IMR-90 (cell line): Measurements from ENCODE around the gene NKTR. TPM values are rescaled to one million over a fixed set of nuclear protein-coding genes. Genes with fewer than 3 reads are reported as not detected.

ENCODE experiments used
- ATAC-seq: fragments of 200-7000 bp; cut with Tn5 transposase; 2 replicates; pipeline ENCODE4 v1.9.1; 2020; ENCODE audit warnings: low read depth, mild to moderate bottlenecking, moderate library complexity
- BruUV-seq: library from RNA; stranded (reverse); fragments of 400-500 nt; replicated peaks from 2 replicates; lab custom pipeline; 2021; lab: Mats Ljungman, UMichigan
- CTCF ChIA-PET: fragments of 300-600 bp; formaldehyde crosslinking; extraction: SDS; loops from one replicate; lab custom pipeline; 2021; ENCODE audit warnings: antibody characterized with exemption; lab: Yijun Ruan, JAX
- POLR2A ChIA-PET: fragments of 300-600 bp; sonication (Branson Sonifier 250); formaldehyde crosslinking; loops from one replicate; lab custom pipeline; 2022; ENCODE audit warnings: antibody characterized with exemption; ENCODE audit not compliant: unreplicated experiment; lab: Charles Lee
- DNase-seq: peaks from one replicate; pipeline ENCODE4 v3.0.0; 2013
- H2AFZ ChIP-seq: replicated peaks from 2 replicates; pipeline ENCODE3; 2013; ENCODE audit warnings: low read length, mild to moderate bottlenecking; ENCODE audit not compliant: poor library complexity
- H2AK5ac ChIP-seq: 2 replicates; pipeline ENCODE4 v1.6.1; 2013; ENCODE audit warnings: low read depth, low read length, inconsistent platforms
- H2AK9ac ChIP-seq: replicated peaks from 2 replicates; pipeline ENCODE3; 2013; ENCODE audit warnings: mild to moderate bottlenecking, low read depth, low read length, moderate library complexity; ENCODE audit not compliant: poor library complexity
- H2BK120ac ChIP-seq: 2 replicates; pipeline ENCODE4 v1.6.1; 2013; ENCODE audit warnings: low read depth, low read length, inconsistent platforms
- H2BK15ac ChIP-seq: 3 replicates; pipeline ENCODE4 v1.6.1; 2013; ENCODE audit warnings: low read depth, low read length, inconsistent platforms
- H2BK20ac ChIP-seq: 2 replicates; pipeline ENCODE4 v1.6.1; 2013; ENCODE audit warnings: low read depth, mild to moderate bottlenecking, inconsistent platforms, low read length, moderate library complexity
- H2BK5ac ChIP-seq: 2 replicates; pipeline ENCODE4 v1.6.1; 2013; ENCODE audit warnings: mild to moderate bottlenecking, low read depth, low read length, inconsistent platforms; ENCODE audit not compliant: poor library complexity, severe bottlenecking
- H3K14ac ChIP-seq: replicated peaks from 2 replicates; pipeline ENCODE4 v1.6.1; 2013; ENCODE audit warnings: low read depth, low read length, inconsistent platforms
- H3K18ac ChIP-seq: 2 replicates; pipeline ENCODE4 v1.6.1; 2013; ENCODE audit warnings: low read depth, low read length, control low read depth
- H3K23ac ChIP-seq: 2 replicates; pipeline ENCODE4 v1.6.1; 2013; ENCODE audit warnings: low read depth, low read length, inconsistent platforms
- H3K27ac ChIP-seq: 2 replicates; pipeline ENCODE4 v1.5.1; 2013; ENCODE audit warnings: mild to moderate bottlenecking, control low read depth, low read length; ENCODE audit not compliant: insufficient read depth
- H3K27me3 ChIP-seq: 2 replicates; pipeline ENCODE4 v1.6.1; 2013; ENCODE audit warnings: low read length; ENCODE audit not compliant: control insufficient read depth, insufficient read depth
- H3K36me3 ChIP-seq: 2 replicates; pipeline ENCODE4 v1.6.1; 2013; ENCODE audit warnings: low read length, mixed read lengths; ENCODE audit not compliant: control insufficient read depth, insufficient read depth
- H3K4ac ChIP-seq: 2 replicates; pipeline ENCODE4 v1.6.1; 2013; ENCODE audit warnings: low read depth, low read length, inconsistent platforms
- H3K4me1 ChIP-seq: 2 replicates; pipeline ENCODE4 v1.6.1; 2013; ENCODE audit warnings: low read length, mixed read lengths; ENCODE audit not compliant: control insufficient read depth, insufficient read depth
- H3K4me2 ChIP-seq: 2 replicates; pipeline ENCODE4 v1.6.1; 2013; ENCODE audit warnings: low read depth, mild to moderate bottlenecking, control low read depth, low read length, moderate library complexity
- H3K4me3 ChIP-seq: 2 replicates; pipeline ENCODE4 v1.5.1; 2013; ENCODE audit warnings: low read depth, mild to moderate bottlenecking, control low read depth, low read length, moderate library complexity; ENCODE audit not compliant: insufficient read depth
- H3K56ac ChIP-seq: 2 replicates; pipeline ENCODE4 v1.6.1; 2013; ENCODE audit warnings: low read length, inconsistent platforms; ENCODE audit not compliant: insufficient read depth; ENCODE audit errors: extremely low read depth
- H3K79me1 ChIP-seq, 2 experiments: 2 replicates each; pipeline ENCODE4 v1.6.1; 2013; ENCODE audit warnings: low read length in 2 of 2, inconsistent platforms in 1 of 2, low read depth in 1 of 2
- H3K9ac ChIP-seq: 2 replicates; pipeline ENCODE4 v1.6.1; 2013; ENCODE audit warnings: low read depth, low read length, control low read depth
- H3K9me1 ChIP-seq: 2 replicates; pipeline ENCODE4 v1.6.1; 2013; ENCODE audit warnings: low read length, inconsistent platforms; ENCODE audit not compliant: insufficient read depth
- H3K9me3 ChIP-seq: 2 replicates; pipeline ENCODE4 v1.6.1; 2013; ENCODE audit warnings: low read length; ENCODE audit not compliant: control insufficient read depth, insufficient read depth
- H4K20me1 ChIP-seq: 2 replicates; pipeline ENCODE4 v1.6.1; 2013; ENCODE audit warnings: low read length, inconsistent platforms; ENCODE audit not compliant: insufficient read depth
- H4K5ac ChIP-seq: 2 replicates; pipeline ENCODE4 v1.6.1; 2013; ENCODE audit warnings: mild to moderate bottlenecking, low read depth, low read length, control low read depth
- H4K8ac ChIP-seq, 2 experiments: 2 replicates each; pipeline ENCODE4 v1.6.1; 2013; ENCODE audit warnings: low read depth in 2 of 2, low read length in 2 of 2, control low read depth in 1 of 2, inconsistent platforms in 1 of 2
- H4K91ac ChIP-seq: 2 replicates; pipeline ENCODE4 v1.6.1; 2013; ENCODE audit warnings: low read depth, low read length, inconsistent platforms; ENCODE audit not compliant: insufficient read depth
- BHLHE40 ChIP-seq: fragments of 150-350 bp; IDR thresholded peaks from 2 replicates; pipeline ENCODE4 v1.6.1; 2016; ENCODE audit warnings: mild to moderate bottlenecking, low read depth, low read length
- CEBPB ChIP-seq: IDR thresholded peaks from 2 replicates; pipeline ENCODE4 v1.6.1; 2012; ENCODE audit warnings: low read depth, low read length, improper control_type of control experiment
- CTCF ChIP-seq: conservative IDR thresholded peaks from 2 replicates; pipeline ENCODE4 v1.5.1; 2012; ENCODE audit warnings: mild to moderate bottlenecking, low read depth, low read length, improper control_type of control experiment
- MAFK ChIP-seq: IDR thresholded peaks from 2 replicates; pipeline ENCODE4 v1.6.1; 2012; ENCODE audit warnings: low read depth, low read length, improper control_type of control experiment
- MXI1 ChIP-seq: IDR thresholded peaks from 2 replicates; pipeline ENCODE4 v1.6.1; 2012; ENCODE audit warnings: low read depth, mild to moderate bottlenecking, low read length, moderate library complexity, borderline replicate concordance
- POLR2A ChIP-seq: IDR thresholded peaks from 2 replicates; pipeline ENCODE4 v1.6.1; 2012; ENCODE audit warnings: mild to moderate bottlenecking, low read depth, low read length
- RAD21 ChIP-seq: IDR thresholded peaks from 2 replicates; pipeline ENCODE4 v1.6.1; 2012; ENCODE audit warnings: low read length, improper control_type of control experiment
- RCOR1 ChIP-seq: IDR thresholded peaks from 2 replicates; pipeline ENCODE4 v1.6.1; 2012; ENCODE audit warnings: mild to moderate bottlenecking, low read length, improper control_type of control experiment; ENCODE audit not compliant: insufficient replicate concordance
- RFX5 ChIP-seq: IDR thresholded peaks from 2 replicates; pipeline ENCODE4 v1.8.0; 2012; ENCODE audit warnings: low read depth, mild to moderate bottlenecking, low read length, moderate library complexity
- SMC3 ChIP-seq: fragments of 150-350 bp; IDR thresholded peaks from 2 replicates; pipeline ENCODE4 v1.6.1; 2016; ENCODE audit warnings: low read depth, mild to moderate bottlenecking, antibody characterized with exemption, low read length, moderate library complexity
- USF2 ChIP-seq: fragments of 150-350 bp; IDR thresholded peaks from 2 replicates; pipeline ENCODE4 v1.6.1; 2017; ENCODE audit warnings: mild to moderate bottlenecking, antibody characterized with exemption, low read length, low read depth
- WGBS, 2 experiments: methylation state at CpG; one replicate each; pipeline versions ENCODE4 v1.1.5 to v1.1.7; 2013; ENCODE audit warnings: missing lambda C conversion rate in 2 of 2; ENCODE audit not compliant: insufficient read length in 1 of 2; ENCODE audit errors: extremely low coverage in 2 of 2; 5-methylcytosine and 5-hydroxymethylcytosine counted together
- dilution Hi-C: fragments of 300-500 bp; cut with HindIII; formaldehyde crosslinking; loops from one replicate; pipeline ENCODE4 v1.14.3; 2018; ENCODE audit warnings: low sequenced_read_pairs; ENCODE audit not compliant: unreplicated experiment
- in situ Hi-C: fragments of 300-500 bp; cut with MboI; formaldehyde crosslinking; loops from 3 replicates; pipeline ENCODE4 v1.14.3; 2019; ENCODE audit warnings: low sequenced_read_pairs, inconsistent platforms, mixed read lengths
- intact Hi-C: fragments of 100-400 bp; cut with micrococcal nuclease; formaldehyde crosslinking; loops from 2 replicates; pipeline ENCODE4 v1.10.0; 2022
- polyA plus RNA-seq, 3 experiments: library from polyadenylated mRNA; depleted of rRNA; stranded (reverse); fragments of >200 nt; gene quantifications; 2 replicates each; pipeline ENCODE4 v1.2.3, GENCODE V29; 2012; ENCODE audit warnings: low replicate concordance in 1 of 3
- total RNA-seq: library from RNA; depleted of rRNA; stranded (reverse); fragments of >200 nt; gene quantifications from 2 replicates; pipeline ENCODE4 v1.2.3, GENCODE V29; 2012

NKTR gene
- total and polyA plus RNA-seq, 2 of the 4 experiments (the other 2 are of a cell fraction), result 24.0 to 30.7 TPM

GRCh38 chr3:42635111-42635510 lies 34.6 kb downstream of the NKTR start:
- H2AK5ac ChIP-seq, result no peak overlapping the region
- no peaks in the 10 kb centered on the region for H3K27me3 ChIP-seq
- H2BK5ac ChIP-seq, result no peak overlapping the region
- H3K27ac ChIP-seq, result no peak overlapping the region
- H3K4me1 ChIP-seq, result peaks cover 8% of the 10 kb centered on the region
- BruUV-seq, result no TSS peak
- no peak overlapping the region for H3K56ac ChIP-seq
- CTCF ChIA-PET, result no interaction called here
- in situ Hi-C loops (no loop called here), intact Hi-C loops (loop anchor here (5.0 kb wide), 1 partner anchor 33 kb away; the partner anchor contains the start of gene NKTR), dilution Hi-C loops (no loop called here)
- no peak overlapping the region for H2BK15ac ChIP-seq
- H3K18ac ChIP-seq, result no peak overlapping the region
- H4K20me1 ChIP-seq, result peaks cover 3% of the 10 kb centered on the region; the same call in 1 of the 2 replicates
- peaks cover 16 to 45% of the 10 kb centered on the region in 2 experiments for H3K79me1 ChIP-seq
- peaks cover 48% of the 10 kb centered on the region for H3K36me3 ChIP-seq
- no peak overlapping the region for H3K4me3 ChIP-seq
- TF ChIP-seq MAFK, result no peak
- no peak for TF ChIP-seq BHLHE40
- no peak for TF ChIP-seq RCOR1
- peak; percentile 30; the same call in 1 of the 2 replicates for TF ChIP-seq CTCF
- peak; percentile 15; the same call in 1 of the 2 replicates for TF ChIP-seq SMC3
- no peak for TF ChIP-seq CEBPB
- peak; percentile 36 for TF ChIP-seq RAD21
- TF ChIP-seq USF2, result no peak
- TF ChIP-seq MXI1, result no peak
- TF ChIP-seq RFX5, result no peak
- no peak for TF ChIP-seq POLR2A
- H3K4ac ChIP-seq, result no peak overlapping the region
- no peak overlapping the region for H3K14ac ChIP-seq
- no peak overlapping the region for H3K23ac ChIP-seq
- POLR2A ChIA-PET, result no interaction called here
- H4K8ac ChIP-seq, result no peak overlapping the region
- no peak overlapping the region for H2AK9ac ChIP-seq
- no peak overlapping the region for H3K9ac ChIP-seq
- H3K9me1 ChIP-seq, result 0 out of 2 replicates have a peak, but pooled peaks cover 3% of the 10 kb centered on the region
- H4K5ac ChIP-seq, result no peak overlapping the region
- H2BK20ac ChIP-seq, result no peak overlapping the region
- ATAC-seq (peak; percentile 56; the same call in 1 of the 2 replicates), DNase-seq (peak; percentile 60)
- H3K4me2 ChIP-seq, result no peak overlapping the region
- H3K9me3 ChIP-seq, result no peaks in the 10 kb centered on the region
- no peak overlapping the region for H2BK120ac ChIP-seq
- WGBS, 2 experiments, result no CpG with 5 or more reads among the region's 2 CpGs
- H2AFZ ChIP-seq, result no peak overlapping the region
- H4K91ac ChIP-seq, result no peak overlapping the region
